Gastrocnemius medialis (tissue), 4 donors: ENCODE measurements around the gene MYO1B. TPM values are rescaled to one million over a fixed set of nuclear protein-coding genes. Genes with fewer than 3 reads are reported as not detected.

Source experiments
- ATAC-seq, 2 donors: fragments of 150-250 bp; one replicate each; pipeline ENCODE4 v1.9.1; 2016
- DNase-seq, 2 donors: peaks; one replicate each; pipeline ENCODE4 v3.0.0-alpha.2; 2019
- H3K27ac ChIP-seq, 4 donors: fragments of 200-600 bp; sonication (generic); 1 replicate in 1 of 4; 2 replicates in 3 of 4; pipeline ENCODE4 v1.5.1; 2016 to 2018; ENCODE audit warnings: mild to moderate bottlenecking in 2 of 4, moderate library complexity in 1 of 4
- H3K27me3 ChIP-seq, 3 donors: fragments of 200-600 bp; sonication (generic) in 2 of 3; 1 replicate in 1 of 3; 2 replicates in 2 of 3; pipeline versions ENCODE4 v1.5.1 to v1.6.0; 2016 to 2019; ENCODE audit warnings: mild to moderate bottlenecking in 1 of 3, moderate library complexity in 1 of 3
- H3K36me3 ChIP-seq, 2 donors: fragments of 200-600 bp; sonication (generic) in 1 of 2; one replicate each; pipeline ENCODE4 v1.5.1; 2017 to 2018
- H3K4me1 ChIP-seq, 2 donors: fragments of 200-600 bp; sonication (generic) in 1 of 2; one replicate each; pipeline ENCODE4 v1.5.1; 2016 to 2017; ENCODE audit warnings: mild to moderate bottlenecking in 2 of 2
- H3K4me3 ChIP-seq, 4 donors: fragments of 200-600 bp; sonication (generic) in 3 of 4; 1 replicate in 1 of 4; 2 replicates in 3 of 4; pipeline ENCODE4 v1.5.1; 2016 to 2019; ENCODE audit warnings: mild to moderate bottlenecking in 2 of 4
- H3K9me3 ChIP-seq, 3 donors: fragments of 200-600 bp; sonication (generic) in 2 of 3; 1 replicate in 1 of 3; 2 replicates in 2 of 3; pipeline ENCODE4 v1.5.1; 2016 to 2019
- POLR2A ChIP-seq, 2 donors: fragments of 450-650 bp; IDR thresholded peaks; one replicate each; pipeline ENCODE4 v1.6.1; 2017; ENCODE audit warnings: antibody characterized with exemption in 2 of 2, mild to moderate bottlenecking in 2 of 2, moderate library complexity in 2 of 2
- in situ Hi-C, 4 donors: fragments of 200-750 bp; cut with MboI; loops; one replicate each; pipeline versions ENCODE4 v1.15.0 to v1.8.0; 2017; ENCODE audit warnings: low sequenced_read_pairs in 4 of 4
- intact Hi-C: fragments of 100-400 bp; cut with DNase I; formaldehyde crosslinking; loops from one replicate; pipeline ENCODE4 v1.15.1; 2023; ENCODE audit warnings: low total_unique reads
- total RNA-seq, 4 donors: library from RNA; depleted of rRNA; stranded (reverse); fragments of >200 nt; gene quantifications; one replicate each; pipeline versions ENCODE4 v1.1.0 to v1.2.3, GENCODE V29; 2016
- TF ChIP-seq, protein P1 (sequence below), 5 experiments: fragments of 450-650 bp in 3 of 5; fragments of 200-600 bp in 2 of 5; sonication (generic) in 2 of 5; IDR thresholded peaks in 4 of 5; conservative IDR thresholded peaks in 1 of 5; 1 replicate in 4 of 5; 2 replicates in 1 of 5; pipeline ENCODE4 v1.5.1; 2016 to 2019; ENCODE audit warnings: antibody characterized with exemption in 5 of 5, mild to moderate bottlenecking in 3 of 5, moderate library complexity in 3 of 5

Gene MYO1B
- total RNA-seq, 4 donors from 2014 or later: 7.0 to 10.8 (median 10.0) TPM

DNA sequence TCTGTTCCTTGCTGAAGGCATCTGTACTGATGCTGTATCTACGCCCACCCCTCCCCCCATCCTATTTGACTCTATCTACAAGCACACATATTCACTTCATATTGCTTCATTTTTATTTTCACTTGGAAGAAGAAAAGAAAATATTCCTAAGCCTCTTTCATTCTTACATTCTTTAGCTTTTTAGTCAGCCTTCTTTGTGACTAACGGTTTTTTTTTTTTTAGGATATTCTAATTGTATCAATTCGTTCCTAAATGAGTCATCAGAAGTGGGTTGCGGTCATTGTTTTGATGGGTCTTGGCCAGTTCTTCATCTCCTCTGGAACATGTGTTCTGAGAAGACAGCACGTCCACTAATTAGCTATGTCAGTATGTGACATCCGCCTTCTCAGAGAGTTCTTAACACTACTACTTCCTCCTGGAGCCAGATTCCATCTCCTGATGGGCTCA is 88.7 kb downstream of the MYO1B start:
- TF ChIP-seq POLR2A (IDR thresholded peaks at IDR 0.05): no peak
- TF ChIP-seq, protein P1, sequence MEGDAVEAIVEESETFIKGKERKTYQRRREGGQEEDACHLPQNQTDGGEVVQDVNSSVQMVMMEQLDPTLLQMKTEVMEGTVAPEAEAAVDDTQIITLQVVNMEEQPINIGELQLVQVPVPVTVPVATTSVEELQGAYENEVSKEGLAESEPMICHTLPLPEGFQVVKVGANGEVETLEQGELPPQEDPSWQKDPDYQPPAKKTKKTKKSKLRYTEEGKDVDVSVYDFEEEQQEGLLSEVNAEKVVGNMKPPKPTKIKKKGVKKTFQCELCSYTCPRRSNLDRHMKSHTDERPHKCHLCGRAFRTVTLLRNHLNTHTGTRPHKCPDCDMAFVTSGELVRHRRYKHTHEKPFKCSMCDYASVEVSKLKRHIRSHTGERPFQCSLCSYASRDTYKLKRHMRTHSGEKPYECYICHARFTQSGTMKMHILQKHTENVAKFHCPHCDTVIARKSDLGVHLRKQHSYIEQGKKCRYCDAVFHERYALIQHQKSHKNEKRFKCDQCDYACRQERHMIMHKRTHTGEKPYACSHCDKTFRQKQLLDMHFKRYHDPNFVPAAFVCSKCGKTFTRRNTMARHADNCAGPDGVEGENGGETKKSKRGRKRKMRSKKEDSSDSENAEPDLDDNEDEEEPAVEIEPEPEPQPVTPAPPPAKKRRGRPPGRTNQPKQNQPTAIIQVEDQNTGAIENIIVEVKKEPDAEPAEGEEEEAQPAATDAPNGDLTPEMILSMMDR (IDR thresholded peaks at IDR 0.05 in 4 of 5, conservative IDR thresholded peaks at IDR 0.05 in 1 of 5): no peak
- Histone ChIP-seq H3K9me3 (no peaks in the 10 kb centered on the region), H3K36me3 (no peaks in the 10 kb centered on the region), H3K27me3 (no peaks in the 10 kb centered on the region), H3K4me3 (no peak overlapping the region), H3K27ac (peak overlapping the region in 3 of 4 donors; percentile 32 to 41 (median 34)), H3K4me1 (no peaks in the 10 kb centered on the region)
- peak in 1 of 2 donors; percentile 21 for DNase-seq
- in situ Hi-C loops: no loop called here
- peak; percentile 42 to 61 for ATAC-seq
- intact Hi-C loops: no loop called here

DNA sequence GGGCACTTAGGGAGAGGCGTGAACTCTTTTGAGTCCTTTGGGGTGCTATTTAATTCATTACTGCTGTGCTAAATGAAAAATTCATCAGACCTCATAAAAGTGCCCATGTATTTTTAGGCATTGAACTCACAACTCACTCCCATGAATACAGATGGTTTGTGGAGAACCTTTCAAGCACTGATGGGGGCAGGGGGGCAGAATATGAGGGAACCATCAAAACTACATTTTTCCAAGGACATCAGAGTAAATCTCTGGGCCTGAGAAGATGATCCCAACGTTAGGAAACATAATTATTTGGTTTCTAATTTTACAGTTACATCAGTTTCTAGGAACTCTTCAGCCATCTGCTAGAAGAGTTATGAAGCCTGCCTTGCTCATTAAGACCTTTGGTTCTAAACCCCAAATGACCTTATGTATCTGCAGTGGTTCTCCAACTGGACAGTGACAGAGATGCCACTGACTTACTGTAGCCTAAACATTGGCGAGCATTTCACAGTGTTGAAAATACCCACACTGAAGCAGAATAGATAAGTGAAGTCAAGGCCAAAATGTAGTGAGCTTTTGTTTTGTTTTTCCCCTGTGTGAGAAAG is 90.8 kb downstream of the MYO1B start:
- DNase-seq (no peak), ATAC-seq (no peak)
- Histone ChIP-seq H3K4me3 (no peak overlapping the region), H3K4me1 (no peaks in the 10 kb centered on the region), H3K27me3 (no peaks in the 10 kb centered on the region), H3K27ac (peak overlapping the region in 2 of 4 donors; percentile 8 to 28), H3K9me3 (no peaks in the 10 kb centered on the region), H3K36me3 (no peaks in the 10 kb centered on the region)
- intact Hi-C loops (no loop called here), in situ Hi-C loops (no loop called here)
- TF ChIP-seq POLR2A (IDR thresholded peaks at IDR 0.05): no peak
- TF ChIP-seq, protein P1 (IDR thresholded peaks at IDR 0.05 in 4 of 5, conservative IDR thresholded peaks at IDR 0.05 in 1 of 5): no peak

DNA sequence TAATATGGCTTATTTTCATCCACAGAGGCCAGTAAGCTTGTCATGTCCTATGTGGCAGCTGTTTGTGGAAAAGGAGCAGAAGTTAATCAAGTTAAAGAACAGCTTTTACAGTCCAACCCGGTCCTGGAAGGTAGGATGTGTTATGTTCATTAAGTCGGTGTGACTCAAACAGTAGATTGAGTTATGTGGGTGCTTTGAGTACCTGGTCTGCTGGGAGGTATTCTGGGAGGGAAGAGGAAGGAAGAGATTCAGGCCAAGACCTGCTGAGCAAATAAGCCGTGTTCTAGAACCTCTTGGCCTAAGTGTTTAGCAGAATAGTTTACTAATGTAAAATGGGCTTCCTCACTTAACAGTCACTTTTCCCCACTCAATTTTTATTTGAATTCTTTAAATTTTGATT is 96.2 kb downstream of the MYO1B start:
- Histone ChIP-seq H3K27me3 (no peaks in the 10 kb centered on the region), H3K27ac (no peak overlapping the region), H3K9me3 (no peaks in the 10 kb centered on the region), H3K4me1 (no peaks in the 10 kb centered on the region), H3K4me3 (no peak overlapping the region), H3K36me3 (no peaks in the 10 kb centered on the region)
- DNase-seq (no peak), ATAC-seq (no peak)
- intact Hi-C loops: no loop called here
- TF ChIP-seq, protein P1 (IDR thresholded peaks at IDR 0.05 in 4 of 5, conservative IDR thresholded peaks at IDR 0.05 in 1 of 5): no peak
- no peak for TF ChIP-seq POLR2A (IDR thresholded peaks at IDR 0.05)
- in situ Hi-C loops: no loop called here

DNA sequence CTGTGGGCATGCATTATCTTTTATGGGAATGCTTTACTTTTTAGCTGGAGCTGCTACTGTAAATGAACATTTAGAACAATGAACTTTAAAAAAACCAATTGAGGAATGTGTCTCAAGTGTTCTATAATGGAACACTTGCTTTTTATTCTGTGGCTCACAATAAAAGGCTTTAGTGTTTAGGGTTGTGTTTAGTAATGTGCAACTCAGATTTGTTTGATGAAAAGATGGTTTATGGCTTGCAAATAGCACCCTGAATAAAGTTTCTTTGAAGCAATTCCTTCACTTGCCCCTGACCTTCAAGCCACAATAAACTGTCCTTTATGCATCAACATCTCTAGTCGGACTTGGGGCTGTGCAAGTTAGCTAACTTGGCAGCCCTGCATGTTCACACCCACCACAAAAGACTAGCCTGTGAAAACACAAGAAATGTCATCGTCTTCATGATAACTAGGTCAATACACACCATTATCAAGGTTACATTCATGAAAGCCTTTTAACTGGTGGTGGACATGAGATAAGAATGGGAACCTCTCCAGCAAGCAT is 98.7 kb downstream of the MYO1B start:
- intact Hi-C loops (no loop called here), in situ Hi-C loops (no loop called here)
- Histone ChIP-seq H3K4me3 (no peak overlapping the region), H3K4me1 (no peaks in the 10 kb centered on the region), H3K9me3 (no peaks in the 10 kb centered on the region), H3K36me3 (no peaks in the 10 kb centered on the region), H3K27ac (no peak overlapping the region), H3K27me3 (no peaks in the 10 kb centered on the region)
- ATAC-seq (no peak), DNase-seq (no peak)
- TF ChIP-seq, protein P1 (IDR thresholded peaks at IDR 0.05 in 4 of 5, conservative IDR thresholded peaks at IDR 0.05 in 1 of 5): no peak
- TF ChIP-seq POLR2A (IDR thresholded peaks at IDR 0.05): no peak
